H1 (cell line): ENCODE measurements around the gene ZNF511. TPM values are rescaled to one million over a fixed set of nuclear protein-coding genes. Genes with fewer than 3 reads are reported as not detected.
A peak's percentile ranks its signal among the peaks of the same experiment; 100 is the strongest.

Source experiments
- CTCF ChIA-PET: fragments of 300-600 bp; sonication (Branson Sonifier 250); formaldehyde crosslinking; loops from one replicate; lab custom pipeline; 2021; ENCODE audit not compliant: partially characterized antibody; lab: Charles Lee
- POLR2A ChIA-PET: fragments of 300-600 bp; sonication (Branson Sonifier 250); formaldehyde crosslinking; loops from one replicate; lab custom pipeline; 2021; ENCODE audit warnings: inconsistent platforms; ENCODE audit not compliant: partially characterized antibody; lab: Charles Lee
- DNase-seq, 2 experiments: peaks; one replicate each; pipeline versions ENCODE4 v3.0.0 to v3.0.0-alpha.2; 2010 to 2022; ENCODE audit warnings: low spot score in 2 of 2, low read depth in 1 of 2, mixed read lengths in 1 of 2
- FAIRE-seq: peaks from 2 replicates; lab custom pipeline; 2011; peaks lifted over from hg19 to GRCh38; lab: Jason Lieb, UNC
- H2AFZ ChIP-seq: 2 replicates; pipeline ENCODE4 v1.8.1; 2012; ENCODE audit warnings: low read length, inconsistent platforms
- H2AK5ac ChIP-seq: 2 replicates; pipeline ENCODE4 v1.6.1; 2013; ENCODE audit warnings: low read depth, low read length
- H2BK120ac ChIP-seq: replicated peaks from 2 replicates; pipeline ENCODE3; 2013; ENCODE audit warnings: low read depth, low read length, inconsistent platforms
- H2BK12ac ChIP-seq: 2 replicates; pipeline ENCODE4 v1.6.1; 2013; ENCODE audit warnings: low read depth, low read length
- H2BK15ac ChIP-seq: 2 replicates; pipeline ENCODE4 v1.6.1; 2013; ENCODE audit warnings: low read length
- H2BK20ac ChIP-seq: 2 replicates; pipeline ENCODE4 v1.6.1; 2013; ENCODE audit warnings: low read length
- H2BK5ac ChIP-seq: 2 replicates; pipeline ENCODE4 v1.6.1; 2013; ENCODE audit warnings: low read depth, low read length
- H3K14ac ChIP-seq: 2 replicates; pipeline ENCODE4 v1.6.1; 2013; ENCODE audit warnings: inconsistent platforms; ENCODE audit not compliant: insufficient read length
- H3K18ac ChIP-seq: 2 replicates; pipeline ENCODE4 v1.6.1; 2013; ENCODE audit warnings: low read length; ENCODE audit errors: extremely low read depth
- H3K23ac ChIP-seq: 2 replicates; pipeline ENCODE4 v1.6.1; 2013; ENCODE audit warnings: inconsistent platforms; ENCODE audit not compliant: insufficient read length
- H3K23me2 ChIP-seq: 2 replicates; pipeline ENCODE4 v1.6.1; 2013; ENCODE audit warnings: low read depth, low read length
- H3K27ac ChIP-seq: 2 replicates; pipeline ENCODE4 v1.6.1; 2011; ENCODE audit warnings: low read depth, low read length, inconsistent platforms
- H3K27me3 ChIP-seq, 4 experiments: replicated peaks in 1 of 4; 1 replicate in 1 of 4; 2 replicates in 3 of 4; pipeline versions ENCODE4 v1.6.1 to v1.8.1; 2011 to 2013; ENCODE audit warnings: low read length in 3 of 4, mild to moderate bottlenecking in 3 of 4, inconsistent platforms in 2 of 4, mixed read lengths in 2 of 4, moderate library complexity in 1 of 4; ENCODE audit not compliant: control insufficient read depth in 3 of 4, insufficient read depth in 3 of 4; ENCODE audit errors: extremely low read depth in 1 of 4
- H3K36me3 ChIP-seq, 4 experiments: 2 replicates each; pipeline versions ENCODE4 v1.6.1 to v1.8.1; 2011 to 2013; ENCODE audit warnings: mild to moderate bottlenecking in 4 of 4, low read length in 3 of 4, moderate library complexity in 2 of 4, control low read depth in 1 of 4, inconsistent platforms in 1 of 4; ENCODE audit not compliant: insufficient read depth in 4 of 4, control insufficient read depth in 2 of 4
- H3K4ac ChIP-seq: replicated peaks from 2 replicates; pipeline ENCODE3; 2013; ENCODE audit warnings: low read length, low read depth, mixed read lengths, inconsistent platforms; ENCODE audit not compliant: insufficient read length
- H3K4me1 ChIP-seq, 4 experiments: replicated peaks in 1 of 4; 1 replicate in 1 of 4; 2 replicates in 3 of 4; pipeline versions ENCODE4 v1.6.1 to v1.8.1; 2011 to 2013; ENCODE audit warnings: low read length in 3 of 4, inconsistent platforms in 2 of 4, mixed read lengths in 1 of 4; ENCODE audit not compliant: insufficient read depth in 4 of 4, control insufficient read depth in 3 of 4
- H3K4me2 ChIP-seq, 2 experiments: 2 replicates each; pipeline versions ENCODE4 v1.6.1 to v1.8.1; 2011 to 2013; ENCODE audit warnings: low read depth in 2 of 2, low read length in 2 of 2, control low read depth in 1 of 2, inconsistent platforms in 1 of 2, mild to moderate bottlenecking in 1 of 2; ENCODE audit not compliant: insufficient read depth in 1 of 2
- H3K4me3 ChIP-seq, 4 experiments: fragments of 200-600, 300-600 bp in 1 of 4; sonication (generic), shearing (Covaris generic), sonication (Bioruptor Twin) in 1 of 4; 2 replicates each; pipeline versions ENCODE4 v1.5.1 to v1.8.1; 2011 to 2016; ENCODE audit warnings: low read length in 4 of 4, low read depth in 3 of 4, control low read depth in 2 of 4, inconsistent platforms in 2 of 4, mild to moderate bottlenecking in 2 of 4, mixed read lengths in 1 of 4, moderate library complexity in 1 of 4; ENCODE audit not compliant: insufficient read depth in 2 of 4; ENCODE audit errors: extremely low read depth in 1 of 4
- H3K56ac ChIP-seq: replicated peaks from 2 replicates; pipeline ENCODE3; 2013; ENCODE audit warnings: low read depth, mild to moderate bottlenecking, mixed read lengths, low read length, inconsistent platforms; ENCODE audit not compliant: insufficient read length
- H3K79me1 ChIP-seq: 2 replicates; pipeline ENCODE4 v1.6.1; 2013; ENCODE audit warnings: low read depth, low read length, control low read depth
- H3K79me2 ChIP-seq, 2 experiments: 2 replicates each; pipeline versions ENCODE4 v1.6.1 to v1.8.1; 2012 to 2013; ENCODE audit warnings: low read length in 2 of 2, mild to moderate bottlenecking in 2 of 2, inconsistent platforms in 1 of 2; ENCODE audit not compliant: insufficient read depth in 2 of 2, control insufficient read depth in 1 of 2
- H3K9ac ChIP-seq, 4 experiments: replicated peaks in 1 of 4; 1 replicate in 1 of 4; 2 replicates in 3 of 4; pipeline versions ENCODE4 v1.6.1 to v1.8.1; 2011 to 2013; ENCODE audit warnings: low read depth in 3 of 4, low read length in 3 of 4, control low read depth in 2 of 4, mild to moderate bottlenecking in 2 of 4, moderate library complexity in 2 of 4, inconsistent platforms in 1 of 4; ENCODE audit errors: extremely low read depth in 1 of 4
- H3K9me3 ChIP-seq, 2 experiments: 2 replicates each; pipeline versions ENCODE4 v1.6.1 to v1.8.1; 2012 to 2013; ENCODE audit warnings: mild to moderate bottlenecking in 2 of 2, moderate library complexity in 2 of 2, control low read depth in 1 of 2, inconsistent platforms in 1 of 2, low read depth in 1 of 2, low read length in 1 of 2, mixed read lengths in 1 of 2; ENCODE audit not compliant: insufficient read depth in 2 of 2
- H4K20me1 ChIP-seq, 2 experiments: replicated peaks in 1 of 2; 2 replicates each; pipeline versions ENCODE3 to v1.8.1; 2011 to 2013; ENCODE audit warnings: inconsistent platforms in 2 of 2, low read length in 2 of 2, mild to moderate bottlenecking in 1 of 2; ENCODE audit not compliant: insufficient read depth in 2 of 2, control insufficient read depth in 1 of 2
- H4K5ac ChIP-seq: 2 replicates; pipeline ENCODE4 v1.6.1; 2013; ENCODE audit warnings: low read length, low read depth, mixed read lengths, inconsistent platforms; ENCODE audit not compliant: insufficient read length
- H4K8ac ChIP-seq: 2 replicates; pipeline ENCODE4 v1.8.0; 2013; ENCODE audit warnings: mild to moderate bottlenecking, moderate library complexity, low read length, inconsistent platforms; ENCODE audit not compliant: insufficient read depth; ENCODE audit errors: extremely low read depth
- H4K91ac ChIP-seq: replicated peaks from 2 replicates; pipeline ENCODE3; 2013; ENCODE audit warnings: low read length, mixed read lengths, inconsistent platforms; ENCODE audit not compliant: insufficient read length
- ASH2L ChIP-seq: fragments of 200-600, 300-600 bp; sonication (generic); IDR thresholded peaks from one replicate; pipeline ENCODE4 v1.7.1; 2017; ENCODE audit warnings: low read length
- CBX5 ChIP-seq: fragments of 300-800, 300-1000 bp; sonication (generic); IDR thresholded peaks from 2 replicates; pipeline ENCODE4 v1.7.1; 2016; ENCODE audit warnings: antibody characterized with exemption, low read length, low read depth
- CBX8 ChIP-seq: fragments of 300-800, 300-1000 bp; sonication (generic); IDR thresholded peaks from 2 replicates; pipeline ENCODE4 v1.7.1; 2016; ENCODE audit warnings: low read depth, low read length, borderline replicate concordance
- CEBPB ChIP-seq: IDR thresholded peaks from 2 replicates; pipeline ENCODE4 v1.6.1; 2012; ENCODE audit warnings: low read depth, low read length
- CTBP2 ChIP-seq: IDR thresholded peaks from 2 replicates; pipeline ENCODE4 v1.7.0; 2011; ENCODE audit warnings: borderline replicate concordance, mild to moderate bottlenecking, moderate library complexity, mixed read lengths, low read length; ENCODE audit not compliant: insufficient read depth, insufficient read length
- EGR1 ChIP-seq: IDR thresholded peaks from 2 replicates; pipeline ENCODE4 v1.6.1; 2011; ENCODE audit warnings: low read depth, low read length, borderline replicate concordance
- FOSL1 ChIP-seq: IDR thresholded peaks from 2 replicates; pipeline ENCODE4 v1.6.1; 2011; ENCODE audit warnings: mild to moderate bottlenecking, low read depth, low read length, moderate library complexity; ENCODE audit not compliant: insufficient read depth
- JUND ChIP-seq: IDR thresholded peaks from 2 replicates; pipeline ENCODE4 v1.6.1; 2011; ENCODE audit warnings: mild to moderate bottlenecking, improper control_type of control experiment, low read length
- KDM5A ChIP-seq: fragments of 200-600 bp; IDR thresholded peaks from 2 replicates; pipeline ENCODE4 v1.7.1; 2012; ENCODE audit warnings: mild to moderate bottlenecking, low read length, inconsistent platforms, mixed read lengths
- MAFK ChIP-seq: IDR thresholded peaks from 2 replicates; pipeline ENCODE4 v1.6.1; 2012; ENCODE audit warnings: low read depth, mild to moderate bottlenecking, improper control_type of control experiment, low read length
- NANOG ChIP-seq: IDR thresholded peaks from 2 replicates; pipeline ENCODE4 v1.6.1; 2011; ENCODE audit warnings: low read length, low read depth, mild to moderate bottlenecking, inconsistent platforms; ENCODE audit not compliant: insufficient read depth, poor library complexity, severe bottlenecking
- POU5F1 ChIP-seq: IDR thresholded peaks from 2 replicates; pipeline ENCODE4 v1.6.1; 2011; ENCODE audit warnings: low read depth, mild to moderate bottlenecking, low read length, moderate library complexity
- SAP30 ChIP-seq: fragments of 300-600 bp; sonication (generic); IDR thresholded peaks from 2 replicates; pipeline ENCODE4 v1.7.1; 2012; ENCODE audit warnings: low read length, moderate library complexity, mild to moderate bottlenecking, inconsistent platforms; ENCODE audit not compliant: insufficient read depth, insufficient replicate concordance
- SP4 ChIP-seq: IDR thresholded peaks from 2 replicates; pipeline ENCODE4 v1.6.1; 2012; ENCODE audit warnings: low read length, inconsistent platforms
- WGBS, 2 experiments: shearing (Covaris generic) in 1 of 2; methylation state at CpG; one replicate each; pipeline versions ENCODE4 v1.1.6 to v1.1.7; 2013 to 2015; ENCODE audit warnings: low lambda C conversion rate in 2 of 2, mixed read lengths in 2 of 2, inconsistent platforms in 1 of 2, low coverage in 1 of 2, missing lambda C conversion rate in 1 of 2; ENCODE audit not compliant: insufficient replicate concordance in 2 of 2, insufficient coverage in 1 of 2, insufficient read length in 1 of 2; ENCODE audit errors: extremely low coverage in 1 of 2, missing lambda C conversion rate in 1 of 2; 5-methylcytosine and 5-hydroxymethylcytosine counted together
- polyA plus RNA-seq, 7 experiments: library from polyadenylated mRNA; depleted of rRNA in 3 of 7; stranded (reverse) in 5 of 7; unstranded in 2 of 7; fragments of >200 nt in 5 of 7; fragments of 200-250 nt in 2 of 7; gene quantifications; 1 replicate in 5 of 7; 2 replicates in 1 of 7; 4 replicates in 1 of 7; pipeline versions ENCODE4 v1.2.1 to v1.2.3, GENCODE V29; 2011 to 2013; ENCODE audit warnings: missing spikeins in 2 of 7, mixed read lengths in 2 of 7
- total RNA-seq: library from RNA; stranded (reverse); fragmentation: NEBNext Ultra II Directional; extraction: Animal tissue kit (Norgen Biotek cat#: 25700); gene quantifications from 2 replicates; pipeline ENCODE4 v1.2.1, GENCODE V29; 2021

ZNF511 gene
- total and polyA plus RNA-seq, 2 of the 8 experiments (the other 6 are each of a cell fraction or from before 2014, with no cell fraction given), result 55.4 to 71.7 TPM

DNA sequence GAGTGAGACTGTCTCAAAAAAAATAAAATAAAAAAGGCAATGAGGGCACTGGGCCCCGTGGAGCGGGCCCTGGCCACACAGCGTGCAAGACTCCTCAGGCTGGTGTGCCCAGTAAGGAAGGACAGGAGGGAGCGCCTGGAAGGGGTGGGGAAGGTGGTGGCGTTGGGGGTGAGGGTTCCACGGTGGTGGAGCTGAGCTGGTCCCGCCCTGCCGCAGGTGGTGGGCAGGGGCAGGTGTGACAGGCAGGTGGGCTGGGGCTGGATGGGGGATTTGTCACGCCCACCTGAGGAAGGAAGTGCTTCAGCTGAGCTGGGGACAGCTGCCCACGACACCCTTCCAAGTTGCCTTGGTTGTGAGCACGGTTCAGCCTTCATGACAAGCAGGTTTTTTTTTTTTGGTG, 37.7 kb downstream of the ZNF511 start:
- Histone ChIP-seq H4K20me1 (peaks cover 4 to 10% of the 10 kb centered on the region in 2 experiments), H4K5ac (no peak overlapping the region), H2BK20ac (no peak overlapping the region), H4K91ac (no peak overlapping the region), H3K27me3 (peaks cover 0 to 4% (median 1%) of the 10 kb centered on the region in 4 experiments; a peak in 3 of 7 replicates), H3K56ac (no peak overlapping the region), H3K23ac (no peak overlapping the region), H2BK5ac (no peak overlapping the region), H4K8ac (no peak overlapping the region), H3K79me1 (no peaks in the 10 kb centered on the region), H3K36me3 (no peaks in the 10 kb centered on the region), H2AK5ac (no peak overlapping the region), H3K18ac (no peak overlapping the region; the same call in 1 of the 2 replicates), H3K4me1 (peaks cover 0 to 25% (median 2%) of the 10 kb centered on the region in 4 experiments; a peak in 4 of 7 replicates), H3K23me2 (peaks cover 4% of the 10 kb centered on the region; the same call in 1 of the 2 replicates), H3K9ac (no peak overlapping the region), H3K9me3 (no peaks in the 10 kb centered on the region), H3K14ac (no peak overlapping the region), H3K27ac (no peak overlapping the region), H2BK12ac (0 out of 2 replicates have a peak overlapping the region, but pooled peaks have one; percentile 39), H3K4ac (no peak overlapping the region), H2AFZ (no peak overlapping the region), H3K4me3 (no peak overlapping the region), H2BK15ac (no peak overlapping the region), H3K4me2 (no peak overlapping the region), H3K79me2 (no peaks in the 10 kb centered on the region), H2BK120ac (no peak overlapping the region)
- CTCF ChIA-PET, result interaction anchor here (1.0 to 4.9 kb wide), 6 partner anchors 10 to 443 kb away, joined by 3 to 27 read pairs (median 5); partner anchors contain the start of gene CALY
- POLR2A ChIA-PET, result interaction anchor here (0.6 to 4.8 kb wide), 10 partner anchors 10 to 492 kb away, joined by 3 to 38 read pairs (median 6); partner anchors contain the start of genes CALY, FUOM and PAOX
- DNase-seq (no peak), FAIRE-seq (no peak)
- 86% methylated on average over 3 of the region's 11 CpGs; no CpG with 5 or more reads in 1 of the 2 experiments for WGBS, 2 experiments
- no peak for TF ChIP-seq CBX5
- no peak for TF ChIP-seq MAFK
- TF ChIP-seq POU5F1, result no peak
- no peak for TF ChIP-seq CEBPB
- TF ChIP-seq EGR1, result no peak
- TF ChIP-seq ASH2L, result no peak
- no peak for TF ChIP-seq JUND
- TF ChIP-seq SP4, result no peak
- no peak for TF ChIP-seq NANOG
- TF ChIP-seq CTBP2, result no peak
- TF ChIP-seq SAP30, result no peak
- TF ChIP-seq CBX8, result no peak
- TF ChIP-seq KDM5A, result no peak
- TF ChIP-seq FOSL1, result no peak
